Mesodermal cell (in vitro differentiated cells): ENCODE results near the gene GPR132.

Source experiments
- H3K27ac ChIP-seq: 2 replicates; pipeline ENCODE4 v1.7.0; 2013; ENCODE audit warnings: mild to moderate bottlenecking, low read depth, low read length, moderate library complexity; ENCODE audit not compliant: severe bottlenecking
- H3K36me3 ChIP-seq: 2 replicates; pipeline ENCODE4 v1.7.1; 2013; ENCODE audit warnings: mild to moderate bottlenecking, low read length, moderate library complexity; ENCODE audit not compliant: control insufficient read depth, insufficient read depth
- H3K4me1 ChIP-seq: one replicate; pipeline ENCODE4 v1.7.1; 2013; ENCODE audit warnings: mild to moderate bottlenecking, low read length; ENCODE audit not compliant: insufficient read depth, control insufficient read depth, poor library complexity, severe bottlenecking
- H3K4me3 ChIP-seq: 2 replicates; pipeline ENCODE4 v1.7.0; 2013; ENCODE audit warnings: low read length, control low read depth, mild to moderate bottlenecking; ENCODE audit not compliant: insufficient read depth, poor library complexity, severe bottlenecking; ENCODE audit errors: extremely low read depth
- H3K9me3 ChIP-seq: 2 replicates; pipeline ENCODE4 v1.7.1; 2013; ENCODE audit warnings: mild to moderate bottlenecking, low read length, moderate library complexity; ENCODE audit not compliant: control insufficient read depth
- WGBS, 2 experiments: methylation state at CpG; one replicate each; pipeline ENCODE4 v1.1.5; 2013; ENCODE audit warnings: missing lambda C conversion rate in 2 of 2; ENCODE audit not compliant: insufficient coverage in 2 of 2; 5-methylcytosine and 5-hydroxymethylcytosine counted together

Gene GPR132

GRCh38 chr14:105005929-105006830 lies 59.0 kb downstream of the GPR132 start:
- Histone ChIP-seq H3K4me3 (no peak overlapping the region), H3K36me3 (peaks cover 43% of the 10 kb centered on the region), H3K9me3 (no peaks in the 10 kb centered on the region), H3K4me1 (no peaks in the 10 kb centered on the region), H3K27ac (no peak overlapping the region)
- WGBS, 2 experiments, result 95 to 98% methylated on average over 20 to 21 of the region's 21 CpGs

- Histone ChIP-seq H3K4me1 (no peaks in the 10 kb centered on the region), H3K36me3 (peaks cover 36% of the 10 kb centered on the region), H3K27ac (no peak overlapping the region), H3K4me3 (no peak overlapping the region), H3K9me3 (no peaks in the 10 kb centered on the region)
- 95 to 98% methylated on average over 19 to 20 of the region's 20 CpGs for WGBS, 2 experiments
Observed at GRCh38 chr14:105005329-105005928, 59.8 kb downstream of the GPR132 start.
